NCI-H2029 treated with DMSO at 0.1 percent for 48 hours (cell line): Measurements from ENCODE around the gene NUP98.
"Not testable (repeated sequence)": the region's sequence is repeated elsewhere in the genome, so short reads cannot be mapped to it uniquely, and the experiment has no call there.

Experiments
- DNase-seq: peaks from one replicate; lab custom pipeline; 2025; lab: John Stamatoyannopoulos, UW

The NUP98 gene

GRCh38 chr11:3669742-3670183 is 127.6 kb downstream of the NUP98 start:
- no peak for DNase-seq

DNA sequence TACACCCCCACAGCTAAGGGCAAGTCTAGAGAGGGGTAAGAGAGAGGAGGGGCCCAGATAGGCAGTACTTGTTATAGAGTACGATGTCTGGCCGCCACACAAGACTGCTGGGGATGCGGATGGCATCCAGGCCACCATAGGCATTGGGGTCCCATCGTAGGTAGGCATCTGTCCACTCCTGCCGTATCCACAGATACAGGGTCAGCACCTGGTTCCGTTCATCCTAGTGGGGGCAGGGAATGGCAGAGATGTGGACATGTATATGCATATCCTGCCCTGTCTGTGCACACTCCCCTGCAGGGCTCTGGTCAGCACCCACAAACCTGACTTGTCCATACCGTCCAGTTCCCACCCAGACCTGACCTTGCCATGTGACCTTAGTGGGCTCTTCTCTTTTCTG is 128.2 kb downstream of the NUP98 start:
- no peak for DNase-seq

- DNase-seq = no peak
Observed at GRCh38 chr11:3667149-3668035, 130.0 kb downstream of the NUP98 start.

GRCh38 chr11:3666023-3666530 is 131.3 kb downstream of the NUP98 start:
- no peak for DNase-seq

DNA sequence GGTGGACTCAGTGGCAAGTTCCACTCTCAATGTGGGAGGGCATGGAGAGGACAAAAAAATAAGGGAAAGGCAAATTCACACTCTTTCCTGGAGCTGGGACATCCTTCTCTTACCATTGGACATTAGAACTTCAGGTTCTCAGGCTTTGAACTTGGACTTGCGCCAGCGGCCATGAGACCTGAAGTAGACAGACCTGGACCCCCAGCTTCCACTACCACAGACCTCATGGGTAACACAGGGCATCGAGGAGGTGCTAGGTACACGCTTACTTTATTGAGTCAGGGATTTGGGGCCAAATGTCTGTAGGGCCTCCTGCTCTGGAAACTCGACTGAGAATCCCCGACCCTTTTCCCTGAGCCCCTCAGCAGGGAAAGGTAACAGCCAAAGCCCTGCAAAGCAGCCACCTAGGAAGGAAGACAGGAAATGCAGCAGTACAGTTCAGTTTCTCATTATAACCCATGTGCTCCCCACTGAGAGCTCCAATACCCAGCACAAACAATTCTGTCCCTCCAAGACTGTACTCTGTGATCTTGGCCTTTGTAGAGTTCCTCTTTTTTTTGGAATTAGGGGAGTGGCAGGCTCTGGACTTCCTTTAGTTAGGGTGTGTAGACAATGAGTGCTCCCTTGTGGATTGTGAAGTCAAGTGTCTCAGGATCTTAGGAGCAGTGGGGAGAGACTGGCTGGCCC is 131.9 kb downstream of the NUP98 start:
- DNase-seq = no peak

- no peak for DNase-seq
Observed at GRCh38 chr11:3664032-3664630, 133.2 kb downstream of the NUP98 start.

GRCh38 chr11:3662856-3663255 is 134.5 kb downstream of the NUP98 start:
- DNase-seq = no peak

GRCh38 chr11:3660960-3661359 is 136.4 kb downstream of the NUP98 start:
- DNase-seq = no peak

GRCh38 chr11:3659595-3660515 is 137.5 kb downstream of the NUP98 start:
- DNase-seq = no peak

- no peak for DNase-seq
Observed at GRCh38 chr11:3658252-3658651, 139.1 kb downstream of the NUP98 start.

DNA sequence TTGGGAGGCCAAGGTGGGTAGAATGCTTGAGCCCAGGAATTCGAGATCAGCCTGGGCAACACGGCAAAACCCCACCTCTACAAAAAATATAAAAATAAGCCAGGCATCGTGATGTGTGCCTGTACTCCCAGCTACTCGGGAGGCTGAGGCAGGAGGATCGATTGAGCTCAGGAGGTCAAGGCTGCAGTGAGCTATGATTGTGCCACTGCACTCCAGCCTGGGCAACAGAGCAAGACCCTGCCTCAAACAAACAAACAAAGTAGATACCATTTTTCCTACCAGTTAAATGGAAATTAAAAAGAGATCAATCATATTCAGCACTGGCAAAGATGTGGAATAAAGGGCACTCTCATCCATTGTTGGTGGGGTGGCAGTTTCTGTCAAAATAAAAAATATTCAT is 140.0 kb downstream of the NUP98 start:
- not testable (repeated sequence) for DNase-seq

DNA sequence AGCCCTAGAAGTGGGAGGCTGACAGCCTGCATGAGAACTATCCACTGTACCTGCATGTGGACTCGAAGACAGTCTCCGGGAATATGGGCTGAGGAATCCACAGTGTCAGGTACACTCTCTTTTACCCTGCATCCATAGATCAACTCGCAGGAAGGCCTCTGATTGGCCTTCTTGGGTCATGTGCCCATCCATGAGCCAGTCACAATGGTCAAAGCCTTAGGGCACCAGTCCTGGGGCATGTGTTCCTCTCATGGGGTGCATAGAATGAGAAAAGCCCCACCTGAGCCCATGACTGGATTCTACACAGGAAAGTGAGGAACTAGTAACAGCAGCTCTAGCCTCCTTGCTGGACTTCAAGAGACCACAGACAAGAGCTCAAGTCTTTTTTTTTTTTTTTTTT is 141.8 kb downstream of the NUP98 start:
- no peak for DNase-seq

DNA sequence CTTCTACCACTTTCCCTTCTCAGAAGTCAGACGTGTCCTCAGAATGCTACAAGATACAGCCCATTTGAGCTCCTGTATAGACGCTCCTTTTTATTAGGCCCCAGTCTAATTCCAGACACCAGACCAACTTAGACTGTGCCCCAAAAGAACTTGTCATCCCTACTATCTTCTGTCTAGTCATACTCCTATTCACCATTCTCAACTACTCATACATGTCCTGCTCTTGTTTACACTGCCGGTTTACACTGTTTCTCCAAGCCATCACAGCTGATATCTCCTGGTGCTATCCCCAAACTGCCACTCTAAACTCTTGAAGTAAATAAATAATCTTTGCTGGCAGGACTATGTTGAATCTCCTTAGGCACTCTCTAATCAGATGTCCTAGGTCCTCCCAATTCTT is 144.8 kb downstream of the NUP98 start:
- not testable (repeated sequence) for DNase-seq

- DNase-seq = not testable (repeated sequence)
Observed at GRCh38 chr11:3649374-3649773, 148.0 kb downstream of the NUP98 start.

GRCh38 chr11:3648843-3649242 is 148.5 kb downstream of the NUP98 start:
- not testable (repeated sequence) for DNase-seq

DNA sequence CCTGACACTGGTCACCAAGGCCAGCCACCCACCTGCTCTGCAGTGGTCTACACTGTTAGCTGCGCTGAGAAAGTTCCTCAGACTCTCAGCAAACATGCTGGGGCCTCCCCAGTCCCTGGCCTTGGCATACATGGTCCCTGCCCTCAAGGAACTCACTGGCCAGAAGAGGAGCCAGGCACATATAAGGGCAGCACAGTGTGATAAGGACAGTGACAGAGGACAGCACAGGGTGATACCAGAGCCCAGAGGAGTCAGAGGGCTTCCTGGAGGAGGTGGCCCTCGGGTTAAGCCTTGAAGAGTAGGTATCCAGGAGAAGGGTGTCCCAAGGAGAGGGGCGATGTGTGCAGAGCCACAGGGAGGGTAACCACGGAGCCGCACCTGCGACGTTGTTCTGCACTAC is 151.8 kb downstream of the NUP98 start:
- no peak for DNase-seq

- DNase-seq = no peak
Observed at GRCh38 chr11:3644817-3645235, 152.5 kb downstream of the NUP98 start, which contains the start of gene ART1. ART1 (plus strand) TSS chr11:3645128; CDS start chr11:3659214, 14,086 bp downstream.

DNA sequence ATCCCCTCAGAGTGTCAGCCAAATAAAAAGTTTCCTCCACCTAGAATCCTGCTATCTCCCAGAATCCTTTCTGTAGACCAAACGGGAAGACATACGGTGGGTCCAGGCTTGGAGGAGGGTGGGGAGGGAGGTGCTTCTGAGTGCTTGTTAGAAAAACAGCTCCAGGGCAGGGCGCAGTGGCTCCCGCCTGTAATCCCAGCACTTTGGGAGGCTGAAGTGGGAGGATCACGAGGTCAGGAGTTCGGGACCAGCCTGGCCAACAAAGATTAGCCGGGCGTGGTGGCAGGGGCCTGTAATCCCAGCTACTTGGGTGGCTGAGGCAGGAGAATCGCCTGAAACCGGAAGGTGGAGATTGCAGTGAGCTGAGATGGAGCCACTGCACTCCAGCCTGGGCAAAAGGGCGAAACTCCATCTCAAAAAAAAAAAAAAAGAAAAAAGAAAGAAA is 154.2 kb downstream of the NUP98 start:
- DNase-seq = not testable (repeated sequence)

GRCh38 chr11:3642071-3642951 is 155.0 kb downstream of the NUP98 start:
- no peak for DNase-seq

GRCh38 chr11:3641701-3642070 is 155.7 kb downstream of the NUP98 start, which contains the start of gene ART5:
ART5 (minus strand) TSS chr11:3641992; CDS start chr11:3641862, 130 bp downstream.
- no peak for DNase-seq
